Stimulated activated CD4-positive, alpha-beta T cell treated with anti-CD3 and anti-CD28 coated beads, Interleukin-1b, Interleukin-23, amount 100 ng/mL, for 1 hour (primary cell): ENCODE results near the gene PHC2.

Experiments
- DNase-seq, 2 donors: peaks; one replicate each; pipeline ENCODE4 v3.0.0-alpha.2; 2020; ENCODE audit warnings: low read depth in 2 of 2

The PHC2 gene

GRCh38 chr1:33446590-33446989, 15.7 kb upstream of the PHC2 start:
- DNase-seq: no peak

DNA sequence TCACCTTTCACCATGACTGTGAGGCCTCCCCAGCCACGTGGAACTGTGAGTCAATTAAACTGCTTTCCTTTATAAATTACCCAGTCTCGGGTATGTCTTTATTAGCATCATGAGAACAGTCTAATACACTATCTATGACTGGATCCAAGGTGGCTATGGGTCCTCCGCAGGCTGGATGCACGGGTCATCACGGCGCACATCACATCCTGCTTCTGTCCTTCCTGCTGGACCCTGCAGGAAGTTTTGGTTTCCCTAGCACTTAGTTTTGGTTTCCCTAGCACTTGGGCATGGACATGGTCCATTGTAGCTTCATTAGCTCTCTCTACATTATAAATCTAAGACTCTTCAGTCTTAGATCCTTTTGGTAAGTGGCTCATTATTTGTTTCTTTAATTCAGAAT, 14.2 kb upstream of the PHC2 start:
- DNase-seq: no peak

- DNase-seq: no peak
These were observed 12.8 kb upstream of the PHC2 start for GRCh38 chr1:33443705-33444180.

- no peak for DNase-seq
These were observed 12.3 kb upstream of the PHC2 start for GRCh38 chr1:33443080-33443704.

DNA sequence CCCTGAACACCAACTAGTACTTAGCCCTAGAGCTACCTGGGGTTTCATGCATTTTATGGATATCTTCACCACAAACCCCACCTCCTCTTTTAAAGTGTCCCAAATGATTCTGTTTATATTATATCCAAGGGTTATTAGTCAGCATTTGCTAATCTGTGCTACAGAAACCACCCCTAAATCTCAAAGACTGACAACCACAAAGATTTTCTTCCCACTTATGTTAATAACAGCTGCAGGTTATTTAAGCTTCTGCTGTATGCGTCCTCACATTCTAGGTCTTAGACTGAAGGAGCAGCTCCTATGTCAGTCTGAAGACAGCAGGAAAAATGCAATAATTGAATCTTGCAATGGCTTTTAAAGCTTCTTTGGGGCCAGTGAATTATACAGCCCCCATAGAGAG, 11.2 kb upstream of the PHC2 start:
- no peak for DNase-seq

- DNase-seq: no peak
These were observed 10.3 kb upstream of the PHC2 start for GRCh38 chr1:33441088-33441745.

DNA sequence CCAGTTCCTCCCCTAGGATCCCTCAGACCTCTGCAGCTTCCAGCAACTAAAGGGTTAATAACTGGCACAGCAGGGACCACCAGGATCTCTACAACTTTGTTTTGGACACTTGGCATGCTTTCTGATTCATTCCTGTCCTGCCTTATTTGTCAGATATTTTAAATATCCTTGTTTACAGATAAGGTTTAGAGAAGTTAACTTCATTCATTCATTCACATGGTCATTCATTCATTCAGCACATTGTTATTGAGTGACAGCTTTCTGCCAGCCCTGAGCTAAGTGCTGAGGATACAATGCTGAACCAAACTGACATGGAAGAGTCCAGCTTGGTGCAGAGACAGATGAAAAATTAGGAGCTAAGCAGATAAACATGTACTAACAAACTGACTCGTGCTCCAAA, 8.8 kb upstream of the PHC2 start:
- no peak for DNase-seq

DNA sequence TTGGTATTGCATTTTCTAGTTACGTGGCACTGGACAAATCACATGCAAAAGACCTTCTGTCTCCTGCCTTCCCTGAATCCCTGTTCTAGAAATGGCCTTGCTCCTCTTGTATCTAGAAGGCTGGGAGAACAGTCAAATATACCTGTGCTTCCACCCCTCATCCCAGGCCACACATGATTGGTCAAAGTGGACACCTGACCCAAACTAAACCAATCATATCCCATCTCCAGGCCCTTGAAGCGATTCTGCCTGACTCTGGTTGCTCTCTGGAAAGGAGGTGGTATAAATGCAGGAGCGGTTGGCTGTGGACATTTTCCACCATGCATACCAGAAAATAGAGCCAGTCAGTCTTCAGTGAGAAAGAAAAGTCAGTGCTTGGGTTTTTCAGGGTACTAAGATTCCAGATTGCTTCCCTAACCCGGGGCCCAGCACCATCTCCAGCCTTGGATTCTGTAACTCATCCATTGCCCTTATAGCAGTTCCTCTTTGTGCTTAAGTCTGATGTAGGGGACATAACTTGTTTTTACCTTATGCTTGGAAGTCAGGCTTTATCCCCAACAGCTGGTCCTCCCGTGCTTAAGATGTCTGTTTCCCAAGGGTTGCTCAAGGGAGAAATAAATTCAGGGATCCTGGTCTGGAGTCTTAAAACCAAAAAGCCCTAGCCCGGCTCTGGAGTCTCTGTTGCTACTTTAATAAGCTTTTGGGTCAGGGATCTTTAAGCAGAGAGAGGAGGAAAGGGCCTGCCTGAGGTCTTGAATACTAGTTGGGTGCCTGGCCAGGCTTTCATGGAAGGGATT, 7.7 kb upstream of the PHC2 start:
- no peak for DNase-seq

GRCh38 chr1:33436557-33437285, 5.8 kb upstream of the PHC2 start:
- DNase-seq: no peak

GRCh38 chr1:33435096-33435820, 4.4 kb upstream of the PHC2 start:
- DNase-seq: no peak

DNA sequence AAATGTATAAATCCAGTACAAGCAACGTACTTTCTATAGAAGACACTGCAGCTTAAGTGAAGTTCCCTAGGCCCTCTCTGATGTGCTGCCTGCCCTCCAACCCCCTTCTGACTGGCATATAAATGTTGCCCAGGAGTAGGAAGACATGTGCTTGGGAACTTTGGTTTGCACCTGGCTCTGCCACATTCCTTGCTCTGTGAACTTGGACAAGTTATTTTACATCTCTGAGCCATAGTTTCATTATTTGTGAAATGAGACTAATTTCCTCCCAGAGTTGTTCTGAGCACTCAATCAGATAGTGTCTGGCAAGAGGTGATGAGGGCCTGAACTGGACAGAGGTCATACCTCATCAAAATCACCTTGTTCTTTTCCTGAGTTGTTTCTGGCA, 3.5 kb upstream of the PHC2 start:
- DNase-seq: no peak

DNA sequence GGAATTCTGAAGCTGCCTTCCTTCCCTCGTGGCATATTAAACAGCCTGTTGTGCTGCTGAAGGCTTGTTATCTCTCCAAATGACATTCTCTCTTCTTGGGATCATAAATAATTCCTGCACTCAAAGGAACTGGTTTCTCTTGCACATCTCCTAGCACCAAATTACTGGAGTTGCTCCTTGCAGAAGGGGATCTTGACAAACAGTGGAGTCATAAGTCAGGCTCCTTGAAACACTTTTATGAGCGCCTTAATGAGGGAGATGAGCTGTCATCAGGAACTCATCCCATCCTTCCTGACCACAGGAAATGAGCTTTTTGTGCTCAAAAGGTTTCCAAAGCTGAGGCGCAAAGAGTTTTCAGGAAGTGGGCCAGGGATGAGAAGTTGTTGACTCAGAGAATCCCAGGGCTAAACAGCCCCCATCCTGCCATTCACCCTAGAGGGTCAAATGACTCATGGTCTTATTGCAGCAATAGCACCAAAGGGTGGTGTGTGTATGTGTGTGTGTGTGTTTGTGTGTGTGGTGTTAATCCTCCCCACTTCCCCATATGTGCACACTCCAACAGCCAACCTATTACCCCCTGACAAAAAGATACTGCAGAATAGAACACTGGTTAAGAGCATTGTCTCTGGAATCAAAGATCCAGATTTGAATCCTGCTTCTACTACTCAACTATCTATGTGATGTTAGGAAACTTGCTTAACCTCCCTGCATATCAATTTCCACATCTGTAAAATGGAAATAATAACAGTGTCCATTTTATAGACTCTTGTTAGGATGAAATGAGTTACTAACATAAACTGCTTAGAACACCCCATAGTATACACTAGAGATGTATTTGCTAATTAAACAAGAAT, 2.8 kb upstream of the PHC2 start:
- no peak for DNase-seq

DNA sequence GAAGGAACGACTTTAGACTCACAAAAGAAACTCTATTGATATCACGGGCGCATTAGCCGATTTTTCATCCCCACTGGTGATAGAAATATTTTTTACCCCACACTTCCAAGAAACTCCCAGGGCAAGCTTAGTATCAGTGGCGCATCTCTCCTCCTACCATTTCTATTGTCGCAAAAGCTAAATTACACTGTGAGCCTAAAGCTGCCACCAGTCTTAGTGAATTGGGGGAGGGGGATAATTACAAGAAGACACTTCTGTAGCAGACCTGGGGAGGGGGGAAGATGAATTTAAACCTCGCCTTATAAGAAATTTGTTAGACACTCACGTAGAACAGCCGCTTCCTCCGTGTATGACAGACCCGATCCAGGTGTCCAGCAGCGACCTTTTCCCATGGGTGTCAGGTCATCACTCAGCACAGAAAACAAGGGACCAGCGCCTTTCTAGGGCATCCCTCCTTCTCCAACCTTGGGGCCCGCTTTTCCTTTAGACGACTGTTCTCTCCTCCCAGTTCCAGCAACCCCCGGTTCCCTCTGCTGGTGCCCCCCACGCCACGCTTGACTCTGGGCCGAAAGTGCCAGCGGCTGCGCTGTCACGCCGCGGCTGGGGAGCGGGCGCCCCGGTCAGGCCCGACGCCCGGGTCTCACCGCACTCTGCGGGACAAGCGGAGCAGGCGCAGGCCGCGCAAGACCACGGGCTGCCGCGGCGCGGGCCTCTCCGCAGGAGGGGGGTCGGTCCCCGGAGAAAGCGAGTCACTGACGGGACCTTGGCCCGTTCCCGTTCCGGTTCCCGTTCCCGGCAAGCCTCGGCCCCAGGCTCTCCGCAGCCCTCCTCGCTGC, 821 bp downstream of the PHC2 start:
- DNase-seq: no peak

DNA sequence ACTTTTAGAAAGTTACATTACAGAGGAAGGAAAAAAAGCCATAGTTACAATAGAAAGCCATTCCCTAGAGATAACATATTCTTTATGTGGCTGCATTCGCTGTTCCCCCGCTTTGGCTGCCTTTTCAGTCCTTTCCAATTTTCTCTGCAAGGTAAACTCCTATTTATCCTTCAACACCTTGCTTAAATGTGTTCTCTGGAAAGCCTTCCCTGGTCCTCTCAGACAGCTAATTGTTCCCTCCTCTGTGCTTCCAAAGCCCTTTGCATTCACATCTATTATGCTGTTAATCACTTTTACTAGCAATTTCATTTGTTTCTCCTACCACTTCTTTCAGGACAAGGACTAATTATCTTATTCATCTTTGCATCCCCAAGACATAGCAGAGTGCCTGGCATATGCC, 1.6 kb downstream of the PHC2 start:
- DNase-seq: no peak

DNA sequence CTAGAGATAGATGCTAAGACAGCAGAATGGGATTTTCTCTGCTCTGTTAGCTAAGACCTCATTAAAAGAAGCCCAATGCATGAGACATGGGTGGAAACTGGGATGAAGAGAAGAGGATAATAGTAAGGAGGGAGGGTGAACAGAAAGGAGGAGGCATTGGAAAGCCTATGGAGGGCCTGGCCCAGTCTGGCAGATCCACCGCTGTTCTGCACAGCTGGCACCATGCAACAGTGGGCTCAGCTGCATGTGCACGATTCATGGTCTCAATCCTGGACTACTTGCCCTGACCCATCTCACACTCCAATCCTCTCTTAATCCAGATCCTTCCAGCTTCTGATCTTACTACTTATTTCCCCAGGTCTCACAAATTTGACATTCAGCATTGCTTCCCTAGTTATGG, 2.2 kb downstream of the PHC2 start:
- DNase-seq: no peak

GRCh38 chr1:33426916-33427315, 4.0 kb downstream of the PHC2 start:
- DNase-seq: no peak

DNA sequence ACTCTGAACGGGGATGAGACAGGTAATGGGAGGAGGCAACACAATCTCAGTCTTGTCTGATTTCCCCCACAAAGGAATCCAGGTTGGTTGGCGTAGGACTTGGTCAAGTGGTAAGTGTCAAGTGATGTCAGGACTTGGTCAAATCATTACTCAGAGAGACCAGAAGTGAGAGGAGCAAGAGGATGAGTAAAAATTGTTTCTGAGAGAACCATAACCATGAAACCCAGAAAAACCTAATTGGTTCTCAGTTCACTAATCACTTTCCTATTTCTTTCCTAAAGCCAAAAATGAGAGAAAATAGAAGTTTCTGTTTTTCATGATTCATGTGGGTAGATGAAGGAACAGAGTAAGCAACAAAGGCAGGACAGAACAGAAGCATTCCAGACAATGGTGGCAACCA, 5.0 kb downstream of the PHC2 start:
- no peak for DNase-seq

GRCh38 chr1:33424610-33425009, 6.3 kb downstream of the PHC2 start:
- DNase-seq: no peak

DNA sequence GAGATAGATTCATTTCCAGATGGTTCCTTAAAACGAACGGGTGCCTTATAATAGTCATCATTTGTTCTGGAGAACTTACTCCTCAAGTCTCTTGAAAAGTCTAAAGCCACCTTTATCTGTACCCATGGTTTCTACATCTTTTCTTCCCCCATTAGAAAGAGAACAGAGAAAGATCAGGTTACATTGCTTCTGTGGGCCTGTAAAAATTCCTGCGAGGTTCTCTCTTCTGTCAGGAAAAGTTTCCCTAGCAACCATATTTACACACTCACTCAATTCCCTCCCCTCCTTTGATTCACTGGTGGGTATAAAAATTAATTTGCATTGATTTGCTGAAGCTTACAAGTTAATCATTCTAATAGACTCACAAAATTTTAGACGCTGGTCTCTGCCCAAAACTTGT, 6.7 kb downstream of the PHC2 start:
- no peak for DNase-seq
